BE2C (cell line): ENCODE data around the gene GPANK1.

Experiments used
- DNase-seq: peaks from one replicate; pipeline ENCODE4 v3.0.0-alpha.2; 2020
- H3K27me3 ChIP-seq: fragments of 250-450 bp; sonication (Bioruptor Pico); 2 replicates; pipeline ENCODE4 v1.5.1; 2020; ENCODE audit warnings: mild to moderate bottlenecking
- H3K36me3 ChIP-seq: fragments of 250-450 bp; sonication (Bioruptor Pico); 2 replicates; pipeline ENCODE4 v1.5.1; 2020; ENCODE audit warnings: mild to moderate bottlenecking
- H3K4me1 ChIP-seq: fragments of 250-450 bp; sonication (Bioruptor Pico); 2 replicates; pipeline ENCODE4 v1.5.1; 2020
- H3K4me3 ChIP-seq: 2 replicates; pipeline ENCODE4 v1.5.1; 2011; ENCODE audit warnings: low read depth, low read length
- H3K9me3 ChIP-seq: fragments of 250-450 bp; sonication (Bioruptor Pico); 2 replicates; pipeline ENCODE4 v1.5.1; 2020
- TF ChIP-seq, protein P1 (sequence below): IDR thresholded peaks from 2 replicates; pipeline ENCODE4 v1.5.1; 2012; ENCODE audit warnings: mild to moderate bottlenecking, low read depth, low read length

The GPANK1 gene

DNA sequence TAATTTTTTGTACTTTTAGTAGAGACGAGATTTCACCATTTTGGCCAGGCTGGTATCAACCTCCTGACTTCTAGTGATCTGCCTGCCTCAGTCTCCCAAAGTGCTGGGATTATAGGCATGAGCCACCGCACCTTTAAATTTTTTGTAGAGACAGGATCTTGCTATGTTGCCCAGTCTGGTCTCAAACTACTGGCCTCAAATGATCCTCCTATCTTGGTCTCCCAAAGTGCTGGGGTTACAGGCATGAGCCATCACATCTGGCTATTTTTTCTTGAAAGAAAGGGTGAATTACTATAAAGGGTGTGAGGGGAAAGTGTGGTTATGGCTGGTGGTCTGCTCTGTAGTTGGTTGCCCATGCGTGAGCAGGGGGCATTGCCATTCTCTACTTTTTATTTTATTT lies 43.4 kb upstream of the GPANK1 start:
- H3K27me3 ChIP-seq = no peaks in the 10 kb centered on the region
- no peaks in the 10 kb centered on the region for H3K9me3 ChIP-seq
- TF ChIP-seq, protein P1, sequence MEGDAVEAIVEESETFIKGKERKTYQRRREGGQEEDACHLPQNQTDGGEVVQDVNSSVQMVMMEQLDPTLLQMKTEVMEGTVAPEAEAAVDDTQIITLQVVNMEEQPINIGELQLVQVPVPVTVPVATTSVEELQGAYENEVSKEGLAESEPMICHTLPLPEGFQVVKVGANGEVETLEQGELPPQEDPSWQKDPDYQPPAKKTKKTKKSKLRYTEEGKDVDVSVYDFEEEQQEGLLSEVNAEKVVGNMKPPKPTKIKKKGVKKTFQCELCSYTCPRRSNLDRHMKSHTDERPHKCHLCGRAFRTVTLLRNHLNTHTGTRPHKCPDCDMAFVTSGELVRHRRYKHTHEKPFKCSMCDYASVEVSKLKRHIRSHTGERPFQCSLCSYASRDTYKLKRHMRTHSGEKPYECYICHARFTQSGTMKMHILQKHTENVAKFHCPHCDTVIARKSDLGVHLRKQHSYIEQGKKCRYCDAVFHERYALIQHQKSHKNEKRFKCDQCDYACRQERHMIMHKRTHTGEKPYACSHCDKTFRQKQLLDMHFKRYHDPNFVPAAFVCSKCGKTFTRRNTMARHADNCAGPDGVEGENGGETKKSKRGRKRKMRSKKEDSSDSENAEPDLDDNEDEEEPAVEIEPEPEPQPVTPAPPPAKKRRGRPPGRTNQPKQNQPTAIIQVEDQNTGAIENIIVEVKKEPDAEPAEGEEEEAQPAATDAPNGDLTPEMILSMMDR = no peak
- H3K4me3 ChIP-seq = no peak overlapping the region
- no peak for DNase-seq
- H3K36me3 ChIP-seq = no peaks in the 10 kb centered on the region
- no peaks in the 10 kb centered on the region for H3K4me1 ChIP-seq

DNA sequence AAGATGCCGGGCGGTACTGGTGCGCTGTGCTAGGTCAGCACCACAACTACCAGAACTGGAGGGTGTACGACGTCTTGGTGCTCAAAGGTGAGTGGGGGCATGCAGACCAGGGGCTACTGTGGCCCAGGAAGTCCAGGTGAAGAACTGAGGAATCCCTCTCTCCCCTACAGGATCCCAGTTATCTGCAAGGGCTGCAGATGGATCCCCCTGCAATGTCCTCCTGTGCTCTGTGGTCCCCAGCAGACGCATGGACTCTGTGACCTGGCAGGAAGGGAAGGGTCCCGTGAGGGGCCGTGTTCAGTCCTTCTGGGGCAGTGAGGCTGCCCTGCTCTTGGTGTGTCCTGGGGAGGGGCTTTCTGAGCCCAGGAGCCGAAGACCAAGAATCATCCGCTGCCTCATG lies 42.9 kb upstream of the GPANK1 start:
- no peak for DNase-seq
- Histone ChIP-seq H3K4me1 (no peaks in the 10 kb centered on the region), H3K27me3 (no peaks in the 10 kb centered on the region), H3K4me3 (no peak overlapping the region), H3K36me3 (no peaks in the 10 kb centered on the region), H3K9me3 (no peaks in the 10 kb centered on the region)
- TF ChIP-seq, protein P1 = no peak

DNA sequence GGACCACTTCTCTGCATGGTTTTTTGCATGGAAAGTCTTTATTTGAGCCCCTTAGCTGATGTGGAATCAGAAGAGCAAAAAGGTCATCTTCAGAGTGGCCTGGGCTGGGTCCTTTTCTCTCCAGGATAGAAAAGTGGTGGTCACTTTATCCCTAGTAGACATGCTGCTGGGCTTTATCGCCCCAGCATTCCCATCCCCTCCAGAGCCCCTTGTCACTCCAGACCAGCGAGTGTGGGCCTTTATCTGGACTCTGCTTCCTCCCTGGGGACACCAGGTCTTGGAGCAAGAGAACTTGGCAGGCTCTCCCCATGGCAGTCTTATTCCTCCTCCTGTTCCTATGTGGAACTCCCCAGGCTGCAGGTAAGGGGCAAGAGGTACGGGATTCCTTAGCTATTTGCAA lies 41.8 kb upstream of the GPANK1 start, which contains the start of gene LY6G6F:
LY6G6F (plus strand) TSS at position 268 of the 400 bp plus-strand sequence; CDS start at position 309, 41 bp downstream.
- TF ChIP-seq, protein P1 = no peak
- Histone ChIP-seq H3K27me3 (no peaks in the 10 kb centered on the region), H3K36me3 (no peaks in the 10 kb centered on the region), H3K4me3 (no peak within 1 kb of the TSS), H3K9me3 (no peaks in the 10 kb centered on the region), H3K4me1 (no peaks in the 10 kb centered on the region)
- DNase-seq = peak; percentile 62

DNA sequence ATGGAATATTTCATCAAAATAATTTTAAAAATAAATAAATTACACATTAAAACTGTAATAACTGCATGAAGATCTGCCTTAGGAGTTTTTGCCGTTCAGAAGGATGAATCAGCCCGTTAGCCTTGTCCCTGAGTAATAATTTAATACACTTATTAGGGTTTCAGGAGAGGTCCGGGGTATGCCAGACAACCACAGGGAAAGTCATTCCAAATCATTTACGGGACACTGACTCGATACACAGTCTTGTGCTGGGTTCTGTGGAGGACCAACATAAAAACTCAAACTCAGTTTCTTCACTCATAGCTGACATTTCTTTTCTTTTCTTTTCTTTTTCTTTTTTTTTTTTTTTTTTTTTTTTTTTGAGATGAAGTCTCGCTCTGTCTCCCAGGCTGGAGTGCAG lies 41.1 kb upstream of the GPANK1 start:
- TF ChIP-seq, protein P1 = no peak
- no peak for DNase-seq
- Histone ChIP-seq H3K27me3 (no peaks in the 10 kb centered on the region), H3K4me3 (no peak overlapping the region), H3K4me1 (no peaks in the 10 kb centered on the region), H3K36me3 (no peaks in the 10 kb centered on the region), H3K9me3 (no peaks in the 10 kb centered on the region)

DNA sequence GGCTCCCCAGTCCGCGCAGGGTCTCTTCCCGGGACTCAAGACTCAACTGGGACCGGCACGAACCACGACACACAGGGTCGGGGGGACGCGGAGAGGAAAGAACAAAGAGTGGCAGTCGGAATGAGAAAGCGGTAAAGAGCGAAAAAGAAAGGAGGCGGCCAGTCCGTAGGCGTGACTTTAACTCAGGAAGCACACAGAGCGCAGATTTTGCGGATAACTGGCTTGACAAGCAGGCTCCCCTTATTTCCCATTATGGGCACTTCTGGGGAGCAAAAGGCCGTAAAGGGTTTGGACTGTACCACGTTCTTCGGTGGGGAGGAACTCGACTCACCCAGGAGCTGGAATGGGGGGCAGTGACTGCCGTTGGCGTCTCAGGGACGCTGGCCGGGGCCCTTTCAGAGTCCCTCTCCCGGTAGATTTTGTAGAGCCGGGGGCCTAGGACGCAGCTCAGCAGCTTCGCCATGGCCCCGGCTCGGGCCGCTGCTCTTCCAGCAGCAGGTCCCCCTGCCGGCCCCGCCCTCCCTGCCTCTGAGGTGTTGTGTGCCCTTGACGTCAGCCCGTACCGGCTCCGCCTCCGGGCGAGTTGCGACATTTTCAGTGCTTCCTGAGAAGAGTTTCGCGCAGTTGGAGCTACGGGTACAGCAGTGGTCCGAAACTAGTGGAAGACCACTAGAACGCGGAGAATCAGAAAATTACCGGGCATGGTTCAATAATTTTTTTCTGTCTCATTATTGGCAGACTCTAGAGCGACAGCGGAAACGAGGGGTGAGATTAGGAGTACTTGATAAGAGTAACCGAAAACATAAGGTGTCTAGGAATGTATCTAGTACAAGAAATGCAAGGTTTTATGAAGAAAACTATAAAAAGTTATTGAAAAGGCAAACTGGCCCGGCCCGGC lies 38.3 kb upstream of the GPANK1 start, which contains the start of gene ABHD16A:
ABHD16A (minus strand) TSS at position 506 of the 898 bp plus-strand sequence; CDS start at position 463, 43 bp downstream.
- no peaks in the 10 kb centered on the region for H3K27me3 ChIP-seq
- no peaks in the 10 kb centered on the region; the same call in 1 of the 2 replicates for H3K36me3 ChIP-seq
- peak within 1 kb of the TSS; percentile 97 for H3K4me3 ChIP-seq
- no peaks in the 10 kb centered on the region for H3K9me3 ChIP-seq
- H3K4me1 ChIP-seq = no peaks in the 10 kb centered on the region
- peak; percentile 99 for DNase-seq
- TF ChIP-seq, protein P1 = no peak

DNA sequence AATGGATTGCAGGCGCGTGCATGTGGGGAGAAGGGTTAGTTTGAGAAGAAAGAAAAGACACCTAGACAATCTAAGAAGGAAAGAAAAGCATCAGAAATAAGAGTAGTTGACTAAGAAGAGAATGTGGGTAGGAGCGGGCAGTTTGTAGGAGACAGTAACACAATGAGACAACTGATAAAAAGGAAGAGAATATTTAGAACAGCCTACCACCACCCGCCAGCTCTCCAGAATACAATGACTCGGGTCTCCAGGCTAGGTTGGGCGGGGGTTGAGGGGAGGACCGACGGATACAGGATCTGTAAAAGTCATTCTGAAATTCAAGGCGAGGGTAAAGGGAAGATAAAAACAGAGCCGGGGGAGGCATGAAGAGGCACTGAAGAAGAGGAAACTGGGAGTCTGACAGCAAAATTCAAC lies 37.6 kb upstream of the GPANK1 start:
- no peaks in the 10 kb centered on the region for H3K9me3 ChIP-seq
- TF ChIP-seq, protein P1 = no peak
- peak overlapping the region; percentile 97 for H3K4me3 ChIP-seq
- H3K27me3 ChIP-seq = no peaks in the 10 kb centered on the region
- DNase-seq = no peak
- no peaks in the 10 kb centered on the region for H3K4me1 ChIP-seq
- no peaks in the 10 kb centered on the region; the same call in 1 of the 2 replicates for H3K36me3 ChIP-seq
